ENCODE measurements around the gene SLC2A13.
"Not testable (repeated sequence)": the region's sequence is repeated elsewhere in the genome, so short reads cannot be mapped to it uniquely, and the experiment has no call there.

SLC2A13 gene

GRCh38 chr12:39866135-39866534, 239.7 kb downstream of the SLC2A13 start:
- no peak for DNase-seq (ENCODE audit: low spot score)

- no peak for DNase-seq (ENCODE audit: low spot score)
Measured at GRCh38 chr12:39860695-39861094, 245.2 kb downstream of the SLC2A13 start.

GRCh38 chr12:39853003-39853402, 252.9 kb downstream of the SLC2A13 start:
- DNase-seq (ENCODE audit: low spot score) = no peak

GRCh38 chr12:39852346-39852745, 253.5 kb downstream of the SLC2A13 start:
- DNase-seq (ENCODE audit: low spot score) = no peak

GRCh38 chr12:39848218-39848617, 257.7 kb downstream of the SLC2A13 start:
- DNase-seq (ENCODE audit: low spot score) = not testable (repeated sequence)

GRCh38 chr12:39846971-39847650, 258.8 kb downstream of the SLC2A13 start:
- peak; percentile 8 for DNase-seq (ENCODE audit: low spot score)

GRCh38 chr12:39846304-39846703, 259.6 kb downstream of the SLC2A13 start:
- no peak for DNase-seq (ENCODE audit: low spot score)

GRCh38 chr12:39840422-39840821, 265.5 kb downstream of the SLC2A13 start:
- DNase-seq (ENCODE audit: low spot score) = no peak

- DNase-seq (ENCODE audit: low spot score) = no peak
Measured at GRCh38 chr12:39839072-39839471, 266.8 kb downstream of the SLC2A13 start.

- DNase-seq (ENCODE audit: low spot score) = no peak
Measured at GRCh38 chr12:39835517-39836489, 270.1 kb downstream of the SLC2A13 start.

GRCh38 chr12:39831587-39832315, 274.1 kb downstream of the SLC2A13 start:
- DNase-seq (ENCODE audit: low spot score) = no peak

- DNase-seq (ENCODE audit: low spot score) = no peak
Measured at GRCh38 chr12:39830852-39831520, 274.9 kb downstream of the SLC2A13 start.

GRCh38 chr12:39830171-39830570, 275.7 kb downstream of the SLC2A13 start:
- no peak for DNase-seq (ENCODE audit: low spot score)

- DNase-seq (ENCODE audit: low spot score) = no peak
Measured at GRCh38 chr12:39824505-39825212, 281.2 kb downstream of the SLC2A13 start.

- DNase-seq (ENCODE audit: low spot score) = no peak
Measured at GRCh38 chr12:39816671-39817185, 289.2 kb downstream of the SLC2A13 start.

GRCh38 chr12:39815746-39816145, 290.1 kb downstream of the SLC2A13 start:
- DNase-seq (ENCODE audit: low spot score) = no peak

- DNase-seq (ENCODE audit: low spot score) = no peak
Measured at GRCh38 chr12:39814626-39815025, 291.3 kb downstream of the SLC2A13 start.

- DNase-seq (ENCODE audit: low spot score) = no peak
Measured at GRCh38 chr12:39813776-39814175, 292.1 kb downstream of the SLC2A13 start.

GRCh38 chr12:39812456-39812855, 293.4 kb downstream of the SLC2A13 start:
- not testable (repeated sequence) for DNase-seq (ENCODE audit: low spot score)

GRCh38 chr12:39807043-39807442, 298.8 kb downstream of the SLC2A13 start:
- DNase-seq (ENCODE audit: low spot score) = peak; percentile 18

GRCh38 chr12:39805651-39806050, 300.2 kb downstream of the SLC2A13 start:
- DNase-seq (ENCODE audit: low spot score) = no peak

Data from D341Med (cell line).